HCT116 (cell line): Measurements from ENCODE around the gene SUPT16H.

Source experiments
- EZH2 ChIP-seq: fragments of 200-600 bp; sonication (generic); IDR thresholded peaks from 2 replicates; pipeline ENCODE4 v1.6.1; 2017; ENCODE audit warnings: antibody characterized with exemption, mixed run types
- POLR2A ChIP-seq: IDR thresholded peaks from 2 replicates; pipeline ENCODE4 v1.7.0; 2011; ENCODE audit warnings: borderline replicate concordance; ENCODE audit not compliant: insufficient read depth, insufficient read length; ENCODE audit errors: extremely low read depth
- POLR2AphosphoS5 ChIP-seq: IDR thresholded peaks from 2 replicates; pipeline ENCODE4 v1.6.1; 2011; ENCODE audit warnings: mild to moderate bottlenecking, low read depth, low read length, moderate library complexity
- SIN3A ChIP-seq: IDR thresholded peaks from 2 replicates; pipeline ENCODE4 v1.6.1; 2012; ENCODE audit warnings: low read depth
- SP1 ChIP-seq: IDR thresholded peaks from 2 replicates; pipeline ENCODE4 v1.6.1; 2012; ENCODE audit warnings: low read depth
- TCF7L2 ChIP-seq: IDR thresholded peaks from 2 replicates; pipeline ENCODE4 v1.7.0; 2011; ENCODE audit warnings: borderline replicate concordance, inconsistent platforms; ENCODE audit not compliant: insufficient read depth, insufficient read length; ENCODE audit errors: extremely low read depth
- TF ChIP-seq, protein P1 (sequence below), 3 experiments: fragments of 200-600 bp in 1 of 3; sonication (generic) in 1 of 3; IDR thresholded peaks in 2 of 3; conservative IDR thresholded peaks in 1 of 3; 2 replicates each; pipeline ENCODE4 v1.5.1; 2012 to 2017; ENCODE audit warnings: low read depth in 2 of 3, low read length in 2 of 3, antibody characterized with exemption in 1 of 3, borderline replicate concordance in 1 of 3, control low read depth in 1 of 3, mild to moderate bottlenecking in 1 of 3, mixed read lengths in 1 of 3, mixed run types in 1 of 3, moderate library complexity in 1 of 3; ENCODE audit not compliant: insufficient read depth in 1 of 3
- TF ChIP-seq, protein P2 (sequence below): IDR thresholded peaks from 2 replicates; pipeline ENCODE4 v1.6.1; 2012
- TF ChIP-seq, protein P3 (sequence below): IDR thresholded peaks from 2 replicates; pipeline ENCODE4 v1.6.1; 2012

- TF ChIP-seq, protein P1, sequence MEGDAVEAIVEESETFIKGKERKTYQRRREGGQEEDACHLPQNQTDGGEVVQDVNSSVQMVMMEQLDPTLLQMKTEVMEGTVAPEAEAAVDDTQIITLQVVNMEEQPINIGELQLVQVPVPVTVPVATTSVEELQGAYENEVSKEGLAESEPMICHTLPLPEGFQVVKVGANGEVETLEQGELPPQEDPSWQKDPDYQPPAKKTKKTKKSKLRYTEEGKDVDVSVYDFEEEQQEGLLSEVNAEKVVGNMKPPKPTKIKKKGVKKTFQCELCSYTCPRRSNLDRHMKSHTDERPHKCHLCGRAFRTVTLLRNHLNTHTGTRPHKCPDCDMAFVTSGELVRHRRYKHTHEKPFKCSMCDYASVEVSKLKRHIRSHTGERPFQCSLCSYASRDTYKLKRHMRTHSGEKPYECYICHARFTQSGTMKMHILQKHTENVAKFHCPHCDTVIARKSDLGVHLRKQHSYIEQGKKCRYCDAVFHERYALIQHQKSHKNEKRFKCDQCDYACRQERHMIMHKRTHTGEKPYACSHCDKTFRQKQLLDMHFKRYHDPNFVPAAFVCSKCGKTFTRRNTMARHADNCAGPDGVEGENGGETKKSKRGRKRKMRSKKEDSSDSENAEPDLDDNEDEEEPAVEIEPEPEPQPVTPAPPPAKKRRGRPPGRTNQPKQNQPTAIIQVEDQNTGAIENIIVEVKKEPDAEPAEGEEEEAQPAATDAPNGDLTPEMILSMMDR (IDR thresholded peaks at IDR 0.05 in 2 of 3, conservative IDR thresholded peaks at IDR 0.05 in 1 of 3; ENCODE audit: borderline replicate concordance in 1 of 3, insufficient read depth in 1 of 3, low read depth in 2 of 3, low read length in 2 of 3), result no peak
- TF ChIP-seq, protein P2, sequence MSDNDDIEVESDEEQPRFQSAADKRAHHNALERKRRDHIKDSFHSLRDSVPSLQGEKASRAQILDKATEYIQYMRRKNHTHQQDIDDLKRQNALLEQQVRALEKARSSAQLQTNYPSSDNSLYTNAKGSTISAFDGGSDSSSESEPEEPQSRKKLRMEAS, result no peak
- TF ChIP-seq SP1, result no peak
- TF ChIP-seq POLR2AphosphoS5, result no peak
- no peak for TF ChIP-seq EZH2
- TF ChIP-seq TCF7L2, result no peak
- TF ChIP-seq, protein P3, sequence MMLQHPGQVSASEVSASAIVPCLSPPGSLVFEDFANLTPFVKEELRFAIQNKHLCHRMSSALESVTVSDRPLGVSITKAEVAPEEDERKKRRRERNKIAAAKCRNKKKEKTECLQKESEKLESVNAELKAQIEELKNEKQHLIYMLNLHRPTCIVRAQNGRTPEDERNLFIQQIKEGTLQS, result no peak
- TF ChIP-seq POLR2A, result no peak
- TF ChIP-seq SIN3A, result no peak
Observed at GRCh38 chr14:21343035-21343794, 40.6 kb downstream of the SUPT16H start.
